NCI-H748 (cell line): ENCODE results near the gene GDI1.
A peak's percentile ranks its signal among the peaks of the same experiment; 100 is the strongest.

ENCODE experiments used
- DNase-seq: peaks from one replicate; lab custom pipeline; 2025; ENCODE audit not compliant: unreplicated experiment; lab: John Stamatoyannopoulos, UW

GDI1 gene

DNA sequence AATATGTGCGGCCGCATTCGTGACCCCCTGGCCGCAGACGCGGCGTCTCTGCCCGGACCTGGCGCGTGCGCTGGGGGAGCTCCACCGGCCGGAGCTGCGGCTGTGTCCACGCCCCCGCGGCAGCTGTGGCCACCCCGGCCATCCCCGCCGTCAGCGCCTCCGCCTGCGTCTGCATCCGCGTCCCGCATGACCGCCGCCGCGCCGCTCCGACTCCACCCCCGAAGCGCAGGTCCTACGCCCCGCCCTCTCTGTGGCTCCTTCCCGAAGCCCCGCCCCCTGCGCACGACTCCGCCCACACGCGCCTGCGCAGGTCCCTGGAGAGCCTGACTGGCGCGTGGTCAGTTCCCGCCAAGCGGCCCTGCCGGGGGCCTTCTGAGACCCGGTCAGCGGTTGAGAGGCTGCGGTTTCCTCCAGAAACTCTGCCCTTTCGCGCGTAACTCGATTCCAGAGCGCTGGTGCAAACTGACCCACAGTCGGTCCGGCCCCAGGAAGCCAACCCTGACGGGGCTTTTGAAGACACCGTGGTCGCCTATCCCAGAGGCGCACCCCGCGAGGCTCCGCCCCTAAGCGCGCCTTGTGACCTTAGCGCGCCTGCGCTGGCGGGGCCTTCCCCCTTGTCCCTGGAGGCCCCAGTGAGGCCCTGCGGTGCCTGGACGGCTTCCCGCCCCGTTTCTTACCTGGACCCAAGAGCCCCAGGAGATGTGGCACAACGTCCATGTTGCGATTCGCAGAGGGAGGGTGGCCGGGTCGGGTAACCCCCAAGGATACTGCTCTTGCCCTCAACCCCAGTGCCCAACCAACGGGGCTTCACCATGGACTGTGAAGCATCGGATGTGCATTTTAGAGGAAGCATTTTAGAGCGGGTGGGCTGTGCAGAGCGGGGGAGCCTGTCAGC is 42.0 kb downstream of the GDI1 start, which contains the start of gene LAGE3:
Gene LAGE3, minus strand, starts transcription at position 554 of the 895 bp plus-strand sequence. Its CDS starts 366 bp downstream, at position 188.
- peak; percentile 94 for DNase-seq

DNA sequence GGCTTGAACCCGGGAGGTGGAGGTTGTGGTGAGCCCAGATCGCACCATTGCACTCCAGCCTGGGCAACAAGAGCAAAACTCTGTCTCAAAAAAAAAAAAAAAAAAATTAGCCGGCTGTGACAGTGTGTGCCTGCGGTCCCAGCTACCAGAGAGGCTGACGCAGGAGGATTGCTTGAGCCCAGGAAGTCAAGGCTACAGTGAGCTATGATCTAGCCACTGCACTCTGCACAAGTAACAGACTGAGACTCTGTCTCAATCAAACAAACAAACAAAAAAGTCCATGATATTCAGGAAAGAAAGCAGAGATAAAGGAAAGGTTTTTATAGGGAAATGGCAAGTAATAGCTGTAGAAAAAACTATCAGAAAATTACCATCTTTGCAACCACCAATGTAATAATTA is 44.2 kb downstream of the GDI1 start:
- DNase-seq = no peak

DNA sequence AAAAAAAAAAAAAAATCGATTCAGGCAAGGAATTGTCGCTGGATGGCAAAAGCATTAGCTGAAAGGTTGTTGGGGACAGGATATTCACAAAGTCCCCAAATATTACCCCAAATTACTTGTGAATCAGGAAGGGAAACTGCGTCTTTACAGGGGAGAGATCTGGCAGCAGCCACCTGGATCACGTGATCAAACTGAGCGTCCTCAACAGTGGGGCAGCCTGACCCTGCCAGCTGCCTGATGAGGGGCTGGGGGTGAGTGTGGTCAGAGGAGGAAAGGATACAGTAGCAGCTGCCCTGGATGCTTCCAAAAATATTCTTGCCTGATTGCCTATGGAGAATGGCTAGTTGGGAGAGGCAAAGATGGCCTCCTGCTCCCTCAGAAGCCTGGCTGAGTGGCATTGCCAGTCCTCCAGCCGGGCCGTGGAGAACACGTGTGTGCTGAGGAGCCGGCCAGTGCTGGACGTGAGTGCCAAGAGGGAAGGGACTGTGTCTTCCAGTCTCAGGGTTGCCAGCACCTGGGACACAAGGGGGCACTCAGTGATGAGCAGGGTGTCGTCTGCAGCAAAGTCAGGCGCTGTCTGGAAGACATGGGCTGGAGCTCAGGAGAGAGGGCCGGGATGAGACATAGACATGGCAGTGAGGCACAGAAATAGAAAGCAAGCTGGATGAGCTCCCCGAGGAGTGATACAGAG is 45.1 kb downstream of the GDI1 start:
- DNase-seq = no peak

DNA sequence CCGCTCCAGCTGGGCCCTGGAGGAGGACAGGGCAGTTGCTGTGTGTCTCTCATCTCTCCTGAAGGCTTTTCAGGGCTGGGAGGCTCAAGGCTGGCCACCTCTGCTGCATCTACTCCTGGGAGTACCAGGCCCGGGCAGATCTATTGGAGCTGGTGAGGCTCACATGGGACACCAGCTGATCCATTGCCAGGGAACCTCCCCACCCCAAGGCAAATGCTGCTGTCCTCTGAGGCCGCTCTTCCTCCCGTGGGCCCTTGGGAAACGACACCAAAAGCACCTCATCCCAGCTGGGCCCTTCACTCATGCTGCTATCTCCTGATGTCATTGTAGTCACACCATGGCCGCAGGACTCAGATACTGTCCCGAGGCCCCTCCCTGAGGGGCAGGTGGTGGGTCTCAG is 45.8 kb downstream of the GDI1 start:
- DNase-seq = no peak

DNA sequence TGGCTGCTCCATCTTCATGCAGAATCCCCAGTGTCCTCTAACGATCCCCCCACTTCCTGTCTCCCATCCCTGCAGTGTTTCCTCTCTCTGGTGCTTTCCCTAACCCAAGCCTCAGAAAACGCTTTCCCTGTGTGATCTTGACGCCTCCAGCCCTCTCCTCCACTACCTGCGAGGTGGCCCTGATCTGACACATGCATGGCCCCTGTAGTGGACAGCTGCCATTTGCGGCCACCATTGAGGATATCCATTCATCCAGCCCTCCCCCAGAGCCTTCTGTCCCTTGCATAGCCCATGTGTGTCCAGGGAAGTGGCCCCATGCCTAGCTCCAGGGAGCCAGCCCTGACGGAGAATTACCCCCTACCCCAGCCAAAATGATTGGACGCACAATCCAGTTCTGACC is 46.4 kb downstream of the GDI1 start:
- no peak for DNase-seq

DNA sequence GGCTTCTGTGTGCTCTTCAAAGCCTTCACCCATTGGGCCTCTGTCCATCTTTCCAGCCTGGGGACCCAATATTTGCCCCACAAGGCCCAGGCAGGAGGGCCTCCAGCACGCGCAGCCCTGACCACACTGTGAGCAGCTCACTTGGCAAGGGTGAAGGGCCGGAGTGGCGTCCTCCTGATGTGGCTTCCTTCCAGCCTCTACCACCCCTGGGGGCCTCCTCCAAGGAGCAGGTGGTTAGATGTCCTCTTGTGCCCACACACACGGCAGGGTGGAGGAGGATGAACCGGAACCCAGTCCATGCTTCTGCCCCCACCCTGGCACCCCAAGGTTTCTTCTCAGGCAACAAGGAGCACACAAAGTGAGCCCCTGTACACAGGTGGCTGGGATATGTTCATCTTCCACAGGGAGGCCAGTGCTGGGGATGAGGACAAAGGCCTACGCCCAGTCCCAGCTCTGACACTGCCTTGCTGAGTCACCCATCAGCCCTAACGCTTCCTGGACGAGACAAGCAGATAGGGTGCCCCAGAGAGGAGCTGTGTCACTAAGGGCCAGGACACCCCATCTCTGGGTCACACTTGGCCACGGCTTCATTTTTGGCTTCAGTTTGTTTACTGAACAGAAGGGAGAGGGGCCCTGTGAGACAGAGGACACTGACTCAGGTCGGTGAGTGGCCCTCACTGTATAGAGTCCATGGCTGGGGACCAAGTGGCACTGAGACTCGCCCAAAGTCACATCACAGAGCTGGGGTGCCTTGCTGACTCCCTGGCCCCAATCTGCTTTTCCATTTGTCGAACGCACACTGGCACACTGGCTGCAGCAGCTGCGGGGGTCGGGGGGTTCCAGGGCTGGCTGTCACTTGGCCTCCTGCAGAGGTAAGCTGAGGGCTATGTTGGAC is 47.5 kb downstream of the GDI1 start:
- no peak for DNase-seq

DNA sequence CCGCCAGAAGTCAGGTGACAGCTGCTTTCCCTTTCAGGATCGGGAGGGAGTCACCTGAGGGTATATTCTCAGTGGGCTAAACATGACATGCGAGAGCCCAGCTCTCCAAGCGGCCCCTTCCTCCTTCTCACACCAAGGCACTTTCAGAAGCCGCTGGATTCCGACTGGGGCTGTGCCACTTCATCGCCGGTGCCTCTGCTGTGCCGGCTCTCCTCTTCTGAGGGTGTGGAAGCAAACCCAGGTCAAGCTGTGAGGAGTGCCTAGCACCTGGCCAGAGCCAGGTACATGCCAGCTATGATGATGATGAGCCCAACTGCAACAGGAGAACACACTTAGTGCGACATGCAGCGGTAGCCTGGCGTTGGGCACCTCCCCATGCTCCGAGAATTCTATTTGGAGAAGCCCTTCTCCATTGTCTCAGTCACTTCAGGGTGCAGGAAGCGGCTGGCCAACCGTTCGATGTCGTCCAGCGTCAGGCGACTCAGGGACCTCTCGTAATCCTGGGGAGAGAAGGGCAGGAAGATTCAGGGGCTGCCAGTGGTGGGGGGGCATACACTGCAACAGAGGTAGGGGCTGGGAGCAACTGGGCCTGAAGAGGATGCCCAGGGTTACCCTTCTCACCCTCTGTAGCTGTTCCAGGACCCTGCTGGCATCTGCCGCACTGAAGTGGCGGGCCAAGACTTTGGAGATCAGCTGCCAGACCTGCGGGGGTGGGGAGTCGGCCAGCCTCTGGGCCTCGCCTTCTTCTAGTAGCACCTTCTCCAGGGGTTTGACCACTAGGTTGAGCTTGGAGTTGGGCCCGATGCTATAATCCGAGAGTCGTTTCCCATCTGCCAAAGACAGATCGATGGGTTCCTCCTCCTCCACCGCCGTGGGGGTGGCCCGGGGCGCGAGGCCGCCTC is 48.4 kb downstream of the GDI1 start:
- DNase-seq = peak; percentile 39

DNA sequence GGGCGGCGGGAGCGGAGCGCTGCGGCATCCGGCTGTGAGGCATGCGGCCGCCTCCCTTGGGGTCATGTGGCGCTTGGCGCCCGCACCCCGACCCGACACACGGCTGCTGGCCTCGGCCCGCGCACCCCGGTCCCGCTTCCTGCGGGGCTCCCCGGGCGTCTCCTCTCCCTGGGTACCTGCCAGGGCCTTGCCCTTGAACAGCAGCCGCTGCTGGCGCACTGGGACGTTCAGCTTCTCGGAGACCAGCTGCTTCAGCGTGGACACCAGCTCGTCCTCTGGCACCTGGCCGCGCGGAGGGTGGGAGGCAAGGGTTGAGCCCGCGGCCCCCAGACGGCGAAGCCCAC is 49.1 kb downstream of the GDI1 start:
- peak; percentile 58 for DNase-seq

DNA sequence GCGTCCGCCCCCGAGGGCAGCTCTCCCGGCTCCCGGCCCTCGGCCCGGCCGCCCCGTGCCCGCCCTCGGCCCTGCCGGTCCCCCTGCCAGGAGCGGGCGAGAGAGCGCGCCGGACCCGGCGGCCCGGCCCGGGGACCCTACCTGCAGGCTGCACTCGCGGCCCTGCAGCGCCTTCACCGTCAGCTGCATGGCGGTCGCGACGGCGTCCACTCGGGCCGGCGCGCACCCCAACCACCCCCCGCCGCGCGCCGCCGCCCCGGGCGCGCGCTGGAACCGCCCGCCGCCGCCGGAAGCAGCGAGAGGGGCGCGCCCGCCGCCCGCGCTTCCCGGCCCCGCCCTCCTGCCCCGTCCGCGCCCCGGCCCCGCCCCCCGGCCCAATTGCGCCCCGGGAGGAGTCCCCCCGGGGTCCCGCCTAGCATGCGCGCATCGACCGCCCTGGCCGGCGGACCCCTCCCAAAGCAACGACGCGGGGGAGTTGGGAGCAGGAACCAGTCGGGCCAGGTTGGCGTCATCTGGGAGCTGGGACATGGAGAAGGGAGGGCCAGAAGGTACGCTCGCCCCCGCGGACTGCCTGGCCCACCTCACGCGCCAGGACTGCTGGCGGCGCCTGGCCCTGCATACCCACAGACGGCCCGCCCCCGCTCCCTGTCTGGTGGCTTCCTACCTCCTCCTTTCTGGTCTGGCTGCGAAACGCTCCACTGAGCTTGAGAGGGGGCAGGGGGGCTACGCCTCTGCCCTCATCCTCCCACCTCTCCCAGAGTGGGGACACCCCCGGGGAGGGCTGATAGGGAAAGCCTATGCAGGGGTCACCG is 49.6 kb downstream of the GDI1 start, which contains the start of gene UBL4A:
Gene UBL4A, minus strand, starts transcription at position 220 of the 812 bp plus-strand sequence. Its CDS starts 31 bp downstream, at position 189.
- peak; percentile 82 for DNase-seq

DNA sequence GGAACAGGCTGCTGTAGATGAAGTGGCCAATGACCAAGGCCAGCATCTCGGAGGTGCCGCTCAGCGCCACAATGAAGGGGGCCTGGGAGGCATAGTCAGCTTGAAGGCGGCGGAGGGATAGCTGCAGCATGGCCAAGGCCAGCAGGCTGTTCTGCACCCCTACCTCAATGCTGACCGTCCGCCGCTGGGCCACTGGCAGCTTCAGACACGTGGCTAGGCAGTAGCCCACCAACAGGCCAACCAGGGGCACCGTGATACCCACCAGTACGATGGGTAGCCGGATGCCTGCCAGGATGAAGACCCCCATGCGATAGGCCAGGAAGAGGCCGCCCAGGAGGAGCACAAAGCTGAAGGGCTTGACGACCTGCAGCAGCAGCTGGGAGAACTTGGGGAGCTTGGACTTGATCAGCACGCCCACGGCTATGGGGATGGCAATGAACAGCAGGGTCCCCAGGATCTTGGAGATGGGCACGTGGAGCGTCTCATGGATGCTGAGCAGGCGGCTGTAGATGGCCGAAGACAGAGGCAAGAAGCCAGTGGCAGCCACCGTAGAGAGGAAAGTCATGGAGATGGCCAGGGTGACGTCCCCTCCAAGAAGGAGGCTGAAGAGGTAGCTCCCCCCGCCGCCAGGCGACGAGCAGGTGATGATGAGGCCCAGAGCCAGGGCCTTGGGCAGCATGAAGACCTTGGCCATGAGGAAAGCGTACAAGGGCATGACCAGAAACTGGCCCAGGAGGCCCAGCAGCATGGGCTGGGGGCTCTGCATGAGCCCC is 50.8 kb downstream of the GDI1 start:
- DNase-seq = no peak

DNA sequence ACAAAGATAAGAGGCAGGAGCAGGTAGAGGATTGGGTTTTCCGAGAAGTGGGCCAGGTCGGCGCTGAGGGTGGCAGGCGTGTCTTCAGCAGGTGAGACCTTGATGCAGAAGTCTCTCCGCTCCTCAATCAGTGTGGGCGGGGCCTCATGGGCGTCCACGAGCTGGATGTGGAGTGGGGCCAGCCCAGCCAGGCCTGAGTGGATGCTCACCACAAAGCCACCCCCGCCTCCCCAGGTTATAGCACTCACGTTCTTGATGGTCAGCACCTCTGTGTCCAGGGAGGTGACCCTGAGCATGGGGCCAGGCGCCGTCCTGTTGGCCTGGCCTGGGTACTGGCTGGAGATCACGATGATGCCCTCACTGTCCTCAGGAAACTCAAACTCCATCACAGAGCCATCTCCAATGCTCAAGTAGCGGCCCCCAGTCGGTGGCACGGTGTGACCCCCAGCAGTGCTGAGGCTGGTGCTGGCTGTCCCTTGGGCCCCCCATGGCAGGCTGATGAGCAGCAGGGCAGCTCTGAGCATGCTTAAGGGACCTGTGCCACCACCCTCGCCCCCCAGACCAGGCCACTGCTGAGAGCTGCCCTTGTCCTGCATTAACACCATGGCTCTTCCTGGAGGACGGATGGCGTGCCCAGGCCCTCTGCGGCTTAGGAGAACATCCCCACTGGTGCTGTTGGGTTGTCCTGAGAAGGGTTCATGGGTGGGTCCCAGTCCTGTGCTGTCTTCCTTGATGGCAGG is 51.6 kb downstream of the GDI1 start:
- no peak for DNase-seq

DNA sequence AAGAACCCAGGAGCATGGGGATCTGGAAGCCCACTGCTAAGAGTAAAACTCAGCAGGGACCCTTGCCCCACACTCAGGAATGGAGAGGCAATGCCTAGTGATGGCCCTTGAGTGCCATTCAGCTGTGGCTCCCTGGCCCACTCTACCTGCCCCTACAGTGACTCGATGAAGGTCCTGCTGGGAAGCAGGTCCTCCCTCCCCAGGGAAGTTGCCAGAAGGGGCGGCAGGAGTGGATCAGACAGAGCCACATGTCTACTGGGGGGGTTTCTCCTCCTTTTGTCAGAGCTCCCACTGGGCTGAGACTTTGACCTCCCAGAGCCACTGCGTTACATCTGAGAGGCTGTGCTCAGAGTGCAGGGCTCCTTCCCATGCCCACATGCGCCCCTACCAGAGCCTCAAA is 52.2 kb downstream of the GDI1 start:
- DNase-seq = no peak

DNA sequence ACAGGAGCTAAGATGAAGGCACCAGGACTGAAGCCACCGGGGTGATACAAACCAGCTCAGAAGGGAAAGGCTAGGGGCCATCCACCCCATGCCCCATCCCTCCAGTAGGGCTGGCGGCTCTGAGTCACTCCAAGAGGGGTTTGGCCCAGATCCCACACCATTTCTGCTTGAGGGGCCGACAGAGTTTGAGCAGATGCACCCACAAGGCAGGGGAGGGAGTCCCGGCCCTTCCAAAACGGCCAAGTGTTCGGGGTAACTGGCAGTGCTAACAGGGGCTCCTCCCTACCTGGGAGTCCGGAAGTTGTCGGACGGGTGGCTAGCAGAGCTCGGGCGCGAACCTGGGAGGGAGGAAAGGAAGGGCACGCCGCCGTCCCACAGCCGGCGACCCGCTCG is 53.1 kb downstream of the GDI1 start:
- peak; percentile 58 for DNase-seq

DNA sequence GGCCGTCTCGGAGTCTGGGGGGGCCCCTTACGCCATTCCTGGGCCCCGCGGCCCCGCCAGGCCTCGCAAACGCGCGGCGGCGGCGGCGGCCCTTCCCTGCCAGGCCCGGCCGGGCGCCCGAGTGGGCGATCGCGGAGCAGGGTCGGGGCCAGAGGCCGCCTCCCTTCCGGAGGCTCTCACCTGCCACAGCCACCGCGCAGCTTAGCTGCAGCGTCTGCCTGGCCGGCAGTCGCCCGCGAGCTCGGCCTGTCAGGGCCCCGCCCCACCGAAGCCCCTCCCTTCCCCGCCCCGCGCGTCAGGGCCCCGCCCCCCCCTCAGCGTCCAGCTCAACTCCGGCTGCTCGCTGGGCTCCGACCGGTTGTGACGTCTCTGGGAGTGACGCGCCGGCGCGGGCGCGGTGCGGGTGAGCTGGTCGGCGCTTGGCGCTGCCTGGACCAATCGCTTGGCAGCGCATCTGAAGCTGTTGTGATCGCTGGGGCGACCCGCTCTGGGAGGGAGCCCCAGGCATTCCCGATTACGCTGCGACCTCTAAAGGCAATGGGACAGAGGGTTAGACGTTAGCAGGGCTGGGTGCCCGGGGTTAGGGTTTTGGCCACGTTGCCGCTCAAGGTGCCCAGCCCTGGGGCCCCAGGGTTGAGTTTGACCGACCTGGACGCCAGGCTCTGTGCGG is 53.6 kb downstream of the GDI1 start, which contains the start of gene SLC10A3:
Gene SLC10A3, minus strand, starts transcription at position 216 of the 670 bp plus-strand sequence. CDS start 1,689 bp downstream, outside the sequence.
- DNase-seq = peak; percentile 98
